Prostate gland (tissue), 2 donors: ENCODE measurements around the gene TNFSF13. TPM values are rescaled to one million over a fixed set of nuclear protein-coding genes. Genes with fewer than 3 reads are reported as not detected.
A peak's percentile ranks its signal among the peaks of the same experiment; 100 is the strongest.

Source experiments
- DNase-seq: peaks from one replicate; pipeline ENCODE4 v3.0.0-alpha.2; 2019; ENCODE audit warnings: low spot score
- H3K27ac ChIP-seq, 2 donors: fragments of 200-600 bp; sonication (generic); 2 replicates each; pipeline ENCODE4 v1.5.1; 2017 to 2019
- H3K27me3 ChIP-seq: fragments of 200-600 bp; sonication (generic); replicated peaks from 2 replicates; pipeline ENCODE4 v1.5.1; 2019; ENCODE audit not compliant: insufficient read depth
- H3K36me3 ChIP-seq, 2 donors: fragments of 200-600 bp; sonication (generic); 1 replicate in 1 of 2; 2 replicates in 1 of 2; pipeline versions ENCODE4 v1.5.1 to v1.8.1; 2017 to 2019
- H3K4me1 ChIP-seq: fragments of 200-600 bp; sonication (generic); replicated peaks from 2 replicates; pipeline ENCODE4 v1.5.1; 2019
- H3K4me3 ChIP-seq, 2 donors: fragments of 200-600 bp; sonication (generic); 2 replicates each; pipeline ENCODE4 v1.5.1; 2017 to 2019
- H3K9me3 ChIP-seq: fragments of 200-600 bp; sonication (generic); 2 replicates; pipeline ENCODE4 v1.5.1; 2017
- CTCF ChIP-seq, 4 experiments: fragments of 200-600 bp in 2 of 4; fragments of 450-650 bp in 2 of 4; sonication (generic) in 2 of 4; IDR thresholded peaks; 1 replicate in 3 of 4; 2 replicates in 1 of 4; pipeline ENCODE4 v1.5.1; 2016 to 2019; ENCODE audit warnings: antibody characterized with exemption in 4 of 4, mild to moderate bottlenecking in 2 of 4, moderate library complexity in 2 of 4
- POLR2A ChIP-seq: fragments of 450-650 bp; IDR thresholded peaks from one replicate; pipeline ENCODE4 v1.6.1; 2016; ENCODE audit warnings: antibody characterized with exemption, mild to moderate bottlenecking
- POLR2AphosphoS5 ChIP-seq: sonication (generic); formaldehyde crosslinking; IDR thresholded peaks from one replicate; pipeline ENCODE4 v1.6.1; 2017; ENCODE audit warnings: antibody characterized with exemption
- WGBS: methylation state at CpG from one replicate; pipeline ENCODE4 v1.1.5; 2018; 5-methylcytosine and 5-hydroxymethylcytosine counted together
- intact Hi-C: fragments of 100-400 bp; cut with DNase I; formaldehyde crosslinking; loops from one replicate; pipeline ENCODE4 v1.14.2; 2022
- total RNA-seq, 2 donors: library from RNA; depleted of rRNA; stranded (reverse); fragments of >200 nt; gene quantifications; one replicate each; pipeline ENCODE4 v1.1.0, GENCODE V29; 2016

TNFSF13 gene
- total RNA-seq, 2 donors from 2014 or later: 20.4 to 21.1 TPM

- intact Hi-C loops: no loop called here
- peak in 2 of 4 experiments; percentile 1 to 4 for TF ChIP-seq CTCF (IDR thresholded peaks at IDR 0.05)
- no peak for TF ChIP-seq POLR2A
- no peak for TF ChIP-seq POLR2AphosphoS5
- Histone ChIP-seq H3K27ac (peak overlapping the region; percentile 79 to 91), H3K36me3 (no peaks in the 10 kb centered on the region), H3K4me3 (peak overlapping the region; percentile 55 to 64), H3K27me3 (no peaks in the 10 kb centered on the region), H3K4me1 (no peaks in the 10 kb centered on the region), H3K9me3 (no peaks in the 10 kb centered on the region)
- no peak for DNase-seq
- 27% methylated on average over 20 of the region's 20 CpGs for WGBS
Measured at GRCh38 chr17:7549401-7550055, 9.0 kb upstream of the TNFSF13 start.

GRCh38 chr17:7550344-7550743, 8.2 kb upstream of the TNFSF13 start:
- H3K27ac ChIP-seq: peak overlapping the region in 1 of 2 donors; percentile 91
- TF ChIP-seq CTCF (IDR thresholded peaks at IDR 0.05) (no peak), POLR2AphosphoS5 (no peak), POLR2A (no peak)
- intact Hi-C loops: no loop called here
- no peaks in the 10 kb centered on the region for H3K4me1 ChIP-seq
- no peaks in the 10 kb centered on the region for H3K36me3 ChIP-seq
- H3K4me3 ChIP-seq: no peak overlapping the region
- no peaks in the 10 kb centered on the region for H3K9me3 ChIP-seq
- no peaks in the 10 kb centered on the region for H3K27me3 ChIP-seq
- DNase-seq: no peak
- WGBS: 62% methylated on average over 6 of the region's 6 CpGs

GRCh38 chr17:7551396-7551795, 7.2 kb upstream of the TNFSF13 start:
- H3K9me3 ChIP-seq: no peaks in the 10 kb centered on the region
- no peak for DNase-seq
- H3K4me1 ChIP-seq: no peaks in the 10 kb centered on the region
- H3K27me3 ChIP-seq: no peaks in the 10 kb centered on the region
- H3K36me3 ChIP-seq: no peaks in the 10 kb centered on the region
- no peak overlapping the region for H3K4me3 ChIP-seq
- no peak overlapping the region for H3K27ac ChIP-seq
- 82% methylated on average over 4 of the region's 4 CpGs for WGBS
- intact Hi-C loops: no loop called here
- no peak for TF ChIP-seq POLR2AphosphoS5
- TF ChIP-seq POLR2A: no peak
- TF ChIP-seq CTCF (IDR thresholded peaks at IDR 0.05): no peak

GRCh38 chr17:7552621-7553051, 5.9 kb upstream of the TNFSF13 start:
- Histone ChIP-seq H3K27me3 (no peaks in the 10 kb centered on the region), H3K4me1 (peaks cover 9% of the 10 kb centered on the region), H3K9me3 (no peaks in the 10 kb centered on the region), H3K4me3 (no peak overlapping the region), H3K36me3 (no peaks in the 10 kb centered on the region), H3K27ac (no peak overlapping the region)
- intact Hi-C loops: no loop called here
- no peak for DNase-seq
- 83% methylated on average over 6 of the region's 6 CpGs for WGBS
- TF ChIP-seq POLR2A: no peak
- no peak for TF ChIP-seq CTCF (IDR thresholded peaks at IDR 0.05)
- TF ChIP-seq POLR2AphosphoS5: no peak

- no peak overlapping the region for H3K4me3 ChIP-seq
- H3K27me3 ChIP-seq: no peaks in the 10 kb centered on the region
- no peak overlapping the region for H3K27ac ChIP-seq
- no peak for TF ChIP-seq POLR2AphosphoS5
- no peak for TF ChIP-seq CTCF (IDR thresholded peaks at IDR 0.05)
- no peak for TF ChIP-seq POLR2A
- WGBS: 100% methylated on average over 1 of the region's 1 CpG
- intact Hi-C loops: no loop called here
- H3K36me3 ChIP-seq: no peaks in the 10 kb centered on the region
- H3K9me3 ChIP-seq: no peaks in the 10 kb centered on the region
- no peak for DNase-seq
- peaks cover 15% of the 10 kb centered on the region for H3K4me1 ChIP-seq
Measured at GRCh38 chr17:7553356-7553755, 5.2 kb upstream of the TNFSF13 start.
